ENCODE measurements around the gene VPS26A.

VPS26A gene

GRCh38 chr10:69078311-69078710, 45.7 kb upstream of the VPS26A start:
- H3K4me1 ChIP-seq (ENCODE audit: insufficient read depth, low read length): no peaks in the 10 kb centered on the region
- no peaks in the 10 kb centered on the region for H3K36me3 ChIP-seq (ENCODE audit: insufficient read depth, low read length)
- H3K27me3 ChIP-seq (ENCODE audit: insufficient read depth, low read length, poor library complexity): no peaks in the 10 kb centered on the region
- no peaks in the 10 kb centered on the region for H4K20me1 ChIP-seq (ENCODE audit: insufficient read depth, low read length)
- H3K79me2 ChIP-seq (ENCODE audit: insufficient read depth, low read length): no peaks in the 10 kb centered on the region
- TF ChIP-seq CTCF (IDR thresholded peaks at IDR 0.05; ENCODE audit: borderline replicate concordance, extremely low read depth, low read length, poor library complexity, severe bottlenecking): no peak
- no peak for TF ChIP-seq EZH2 (IDR thresholded peaks at IDR 0.05; ENCODE audit: borderline replicate concordance, low read depth, low read length, severe bottlenecking)
- H3K4me2 ChIP-seq (ENCODE audit: insufficient read depth, low read length): no peak overlapping the region
- H3K9me3 ChIP-seq (ENCODE audit: insufficient read depth, low read length, severe bottlenecking): no peaks in the 10 kb centered on the region
- H3K27ac ChIP-seq (ENCODE audit: low read length): no peak overlapping the region
- H2AFZ ChIP-seq (ENCODE audit: low read depth, low read length): no peak overlapping the region
- no peak overlapping the region for H3K4me3 ChIP-seq (ENCODE audit: low read depth in 1 of 2, low read length in 2 of 2)
- H3K9ac ChIP-seq (ENCODE audit: low read depth, low read length): no peak overlapping the region
- DNase-seq (no peak), ATAC-seq (ENCODE audit: insufficient read depth, low read depth) (no peak)

- ATAC-seq (ENCODE audit: insufficient read depth, low read depth) (no peak), DNase-seq (no peak)
- no peaks in the 10 kb centered on the region for H3K27me3 ChIP-seq (ENCODE audit: insufficient read depth, low read length, poor library complexity)
- H3K79me2 ChIP-seq (ENCODE audit: insufficient read depth, low read length): no peaks in the 10 kb centered on the region
- no peak overlapping the region for H3K27ac ChIP-seq (ENCODE audit: low read length)
- no peak overlapping the region for H2AFZ ChIP-seq (ENCODE audit: low read depth, low read length)
- H4K20me1 ChIP-seq (ENCODE audit: insufficient read depth, low read length): no peaks in the 10 kb centered on the region
- no peaks in the 10 kb centered on the region for H3K36me3 ChIP-seq (ENCODE audit: insufficient read depth, low read length)
- H3K9ac ChIP-seq (ENCODE audit: low read depth, low read length): no peak overlapping the region
- H3K4me2 ChIP-seq (ENCODE audit: insufficient read depth, low read length): no peak overlapping the region
- no peaks in the 10 kb centered on the region for H3K9me3 ChIP-seq (ENCODE audit: insufficient read depth, low read length, severe bottlenecking)
- TF ChIP-seq CTCF (IDR thresholded peaks at IDR 0.05; ENCODE audit: borderline replicate concordance, extremely low read depth, low read length, poor library complexity, severe bottlenecking): no peak
- no peak for TF ChIP-seq EZH2 (IDR thresholded peaks at IDR 0.05; ENCODE audit: borderline replicate concordance, low read depth, low read length, severe bottlenecking)
- H3K4me1 ChIP-seq (ENCODE audit: insufficient read depth, low read length): no peaks in the 10 kb centered on the region
- H3K4me3 ChIP-seq (ENCODE audit: low read depth in 1 of 2, low read length in 2 of 2): no peak overlapping the region
Observed at GRCh38 chr10:69080226-69080625, 43.8 kb upstream of the VPS26A start.

GRCh38 chr10:69086001-69086509, 37.9 kb upstream of the VPS26A start:
- H4K20me1 ChIP-seq (ENCODE audit: insufficient read depth, low read length): no peaks in the 10 kb centered on the region
- no peak overlapping the region for H3K4me2 ChIP-seq (ENCODE audit: insufficient read depth, low read length)
- H3K27me3 ChIP-seq (ENCODE audit: insufficient read depth, low read length, poor library complexity): no peaks in the 10 kb centered on the region
- ATAC-seq (ENCODE audit: insufficient read depth, low read depth) (no peak), DNase-seq (no peak)
- H3K9me3 ChIP-seq (ENCODE audit: insufficient read depth, low read length, severe bottlenecking): no peaks in the 10 kb centered on the region
- H3K79me2 ChIP-seq (ENCODE audit: insufficient read depth, low read length): no peaks in the 10 kb centered on the region
- H2AFZ ChIP-seq (ENCODE audit: low read depth, low read length): 0 out of 2 replicates have a peak overlapping the region, but pooled peaks have one; percentile 30
- no peaks in the 10 kb centered on the region for H3K36me3 ChIP-seq (ENCODE audit: insufficient read depth, low read length)
- TF ChIP-seq EZH2 (IDR thresholded peaks at IDR 0.05; ENCODE audit: borderline replicate concordance, low read depth, low read length, severe bottlenecking): no peak
- no peak for TF ChIP-seq CTCF (IDR thresholded peaks at IDR 0.05; ENCODE audit: borderline replicate concordance, extremely low read depth, low read length, poor library complexity, severe bottlenecking)
- peaks cover 14% of the 10 kb centered on the region for H3K4me1 ChIP-seq (ENCODE audit: insufficient read depth, low read length)
- no peak overlapping the region for H3K9ac ChIP-seq (ENCODE audit: low read depth, low read length)
- no peak overlapping the region for H3K27ac ChIP-seq (ENCODE audit: low read length)
- no peak overlapping the region for H3K4me3 ChIP-seq (ENCODE audit: low read depth in 1 of 2, low read length in 2 of 2)

Data from DND-41 (cell line).